GM12801 (cell line): Measurements from ENCODE around the gene LMTK2.

Source experiments
- TF ChIP-seq, protein P1 (sequence below): IDR thresholded peaks from one replicate; pipeline ENCODE4 v1.5.1; 2011; ENCODE audit warnings: control low read depth; ENCODE audit not compliant: insufficient read length; ENCODE audit errors: extremely low read depth

The LMTK2 gene

DNA sequence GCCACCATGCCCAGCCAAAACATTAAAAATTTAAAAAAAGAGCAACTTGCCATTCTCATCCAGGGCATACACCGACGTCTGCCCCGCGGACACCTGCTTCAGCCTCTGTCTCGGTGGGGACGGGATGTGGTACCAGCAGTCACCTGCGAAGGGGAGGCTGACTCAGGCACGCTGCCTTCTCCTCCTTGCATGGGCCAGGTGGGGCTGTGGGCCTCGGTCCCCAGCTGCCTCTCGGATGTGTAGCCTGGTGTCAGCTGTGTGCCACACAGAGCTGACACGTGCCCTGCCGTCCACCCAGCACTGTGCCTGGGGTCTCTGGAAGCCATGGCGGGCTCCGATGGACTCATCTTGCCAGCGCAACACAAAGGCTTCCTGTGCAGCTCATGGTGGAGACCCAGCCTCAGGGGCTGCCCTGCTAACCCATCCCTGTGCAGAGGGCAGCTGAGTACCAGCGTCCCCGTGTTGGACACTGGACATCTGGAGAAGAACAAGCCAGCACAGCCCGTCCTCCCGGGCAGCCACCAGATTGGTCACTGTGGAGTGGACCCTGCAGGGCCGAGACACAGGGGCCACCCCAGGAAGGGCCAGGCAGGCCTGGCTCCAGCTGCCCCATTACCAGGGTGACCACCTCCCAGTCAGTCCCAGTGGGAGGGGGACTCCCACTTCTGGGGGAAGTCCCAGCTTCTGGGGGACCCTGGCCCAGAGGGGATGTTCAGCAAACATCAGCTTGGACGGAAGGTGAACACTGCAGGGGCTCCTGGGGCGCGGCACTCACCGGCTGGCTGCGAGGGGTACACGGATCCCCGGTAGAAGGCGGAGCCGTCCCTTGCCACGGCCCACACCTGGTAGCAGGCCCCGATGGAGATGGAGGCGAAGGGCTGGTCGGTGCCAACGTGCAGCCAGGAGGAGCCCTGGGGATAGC is 115.2 kb downstream of the LMTK2 start:
- TF ChIP-seq, protein P1, sequence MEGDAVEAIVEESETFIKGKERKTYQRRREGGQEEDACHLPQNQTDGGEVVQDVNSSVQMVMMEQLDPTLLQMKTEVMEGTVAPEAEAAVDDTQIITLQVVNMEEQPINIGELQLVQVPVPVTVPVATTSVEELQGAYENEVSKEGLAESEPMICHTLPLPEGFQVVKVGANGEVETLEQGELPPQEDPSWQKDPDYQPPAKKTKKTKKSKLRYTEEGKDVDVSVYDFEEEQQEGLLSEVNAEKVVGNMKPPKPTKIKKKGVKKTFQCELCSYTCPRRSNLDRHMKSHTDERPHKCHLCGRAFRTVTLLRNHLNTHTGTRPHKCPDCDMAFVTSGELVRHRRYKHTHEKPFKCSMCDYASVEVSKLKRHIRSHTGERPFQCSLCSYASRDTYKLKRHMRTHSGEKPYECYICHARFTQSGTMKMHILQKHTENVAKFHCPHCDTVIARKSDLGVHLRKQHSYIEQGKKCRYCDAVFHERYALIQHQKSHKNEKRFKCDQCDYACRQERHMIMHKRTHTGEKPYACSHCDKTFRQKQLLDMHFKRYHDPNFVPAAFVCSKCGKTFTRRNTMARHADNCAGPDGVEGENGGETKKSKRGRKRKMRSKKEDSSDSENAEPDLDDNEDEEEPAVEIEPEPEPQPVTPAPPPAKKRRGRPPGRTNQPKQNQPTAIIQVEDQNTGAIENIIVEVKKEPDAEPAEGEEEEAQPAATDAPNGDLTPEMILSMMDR, result no peak

- TF ChIP-seq, protein P1, result no peak
These were observed 116.0 kb downstream of the LMTK2 start for GRCh38 chr7:98222533-98223195.

GRCh38 chr7:98223351-98223897 is 116.8 kb downstream of the LMTK2 start:
- TF ChIP-seq, protein P1, result no peak

GRCh38 chr7:98223898-98224700 is 117.4 kb downstream of the LMTK2 start:
- TF ChIP-seq, protein P1, result no peak

DNA sequence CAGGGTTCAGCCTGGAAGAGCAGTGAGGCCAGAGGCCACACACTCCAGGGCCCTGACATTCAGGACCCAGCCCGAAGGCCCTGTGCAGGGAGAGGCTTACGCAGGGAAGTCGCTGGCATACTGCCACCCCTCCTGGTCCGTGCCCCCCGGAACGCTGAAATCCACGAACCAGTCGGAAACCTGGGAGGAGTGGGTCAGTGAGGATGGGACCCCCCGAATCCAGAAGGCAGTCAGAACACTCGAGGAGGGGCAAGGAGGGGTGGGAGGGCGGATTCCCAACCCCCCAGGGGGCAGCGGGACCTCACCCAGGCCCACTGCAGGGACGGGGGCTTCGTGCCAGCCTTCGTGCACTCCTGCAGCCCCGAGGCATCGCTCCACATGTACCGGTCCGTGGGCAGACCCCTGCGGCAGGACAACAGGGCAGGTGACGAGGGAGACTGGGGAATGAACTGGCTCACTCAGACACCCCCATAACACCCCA is 118.1 kb downstream of the LMTK2 start:
- TF ChIP-seq, protein P1, result no peak

DNA sequence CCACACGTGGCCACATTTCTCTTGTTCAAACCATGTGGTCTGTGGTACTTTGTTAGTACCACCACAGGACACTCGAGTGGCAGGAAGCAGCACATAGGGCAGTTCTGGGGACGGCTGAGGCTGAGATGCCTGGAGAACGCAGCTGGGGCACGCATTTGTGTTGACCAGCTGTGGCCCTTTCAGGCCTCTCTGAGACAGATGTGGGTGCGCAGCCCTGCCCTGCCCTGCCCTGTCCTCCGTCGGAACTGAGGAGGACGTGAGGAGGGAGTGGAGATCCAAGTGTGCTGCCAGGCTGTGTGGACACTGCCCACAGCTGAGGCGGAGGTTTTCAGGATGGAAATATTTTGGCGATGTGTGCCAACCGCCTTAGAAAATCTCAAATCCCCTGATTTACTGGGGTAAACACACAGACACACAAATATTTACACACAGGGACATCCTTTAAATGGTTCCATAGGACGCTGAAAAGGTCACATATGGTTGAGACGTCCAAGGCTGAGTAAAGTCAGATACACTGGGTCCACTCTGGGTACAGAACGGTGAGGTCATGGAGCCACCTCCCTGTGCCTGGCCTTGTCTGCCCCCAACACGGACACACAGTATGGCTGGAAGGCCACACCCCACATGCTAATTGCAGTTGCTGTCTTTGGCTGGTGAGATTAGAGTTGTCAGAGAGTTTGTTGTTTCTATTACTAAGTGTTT is 119.4 kb downstream of the LMTK2 start:
- TF ChIP-seq, protein P1, result no peak
